Heart left ventricle (tissue), 13 donors: ENCODE results near the gene PRDM10.

Experiments
- CTCF ChIP-seq, 12 donors: fragments of 200-600 bp; sonication (generic) in 4 of 12; IDR thresholded peaks; one replicate each; pipeline versions ENCODE4 v1.5.0 to v1.8.0; 2018 to 2022; ENCODE audit warnings: antibody characterized with exemption in 12 of 12, mild to moderate bottlenecking in 5 of 12
- POLR2A ChIP-seq, 2 donors: fragments of 450-650 bp; IDR thresholded peaks; one replicate each; pipeline ENCODE4 v1.6.1; 2017; ENCODE audit warnings: antibody characterized with exemption in 2 of 2, mild to moderate bottlenecking in 2 of 2, moderate library complexity in 2 of 2
- donor health status: ischemic (EF 13 %, LVEDD 7.1; RV severe dilation, severe dysfunction).
- donor health status: DM: no; HTN: yes; CAD: no.
- donor health status: DM: no; HTN: no; CAD: no.
- donor health status: ischemic (EF 25% LVEDD 6.9; RV normal size, moderate dysfunction).
- donor health status: ischemic (EF 25% LVEDD 5.7; RV mildly dilated, moderate dysfunction).
- donor health status: ischemic (EF 35%, LVEDD 5.7; RV mildly dilated, moderate dysfunction).
- donor health status: nonischemic (EF 11% LVEDD 7.7; RV severe dilation, severe dysfunction).
- donor health status: DM: yes; HTN: yes; CAD: no.
- donor health status: PGD.
- donor health status: ischemic (EF 29% LVEDD 5.4; RV normal size, mild dysfunction).
- donor health status: nonischemic (EF 23%, LVEDD 6.1; RV moderate dilation, normal function).

GRCh38 chr11:130002846-130003716, 446 bp upstream of the PRDM10 start:
- TF ChIP-seq CTCF (IDR thresholded peaks at IDR 0.05) (no peak), POLR2A (IDR thresholded peaks at IDR 0.05) (peak; percentile 67 to 90)
